Measurements from ENCODE around the gene DNAAF5. TPM values are rescaled to one million over a fixed set of nuclear protein-coding genes. Genes with fewer than 3 reads are reported as not detected.
A peak's percentile ranks its signal among the peaks of the same experiment; 100 is the strongest.

The DNAAF5 gene
- total and polyA plus RNA-seq, 8 donors: 6.7 to 210 (median 22.4) TPM

DNA sequence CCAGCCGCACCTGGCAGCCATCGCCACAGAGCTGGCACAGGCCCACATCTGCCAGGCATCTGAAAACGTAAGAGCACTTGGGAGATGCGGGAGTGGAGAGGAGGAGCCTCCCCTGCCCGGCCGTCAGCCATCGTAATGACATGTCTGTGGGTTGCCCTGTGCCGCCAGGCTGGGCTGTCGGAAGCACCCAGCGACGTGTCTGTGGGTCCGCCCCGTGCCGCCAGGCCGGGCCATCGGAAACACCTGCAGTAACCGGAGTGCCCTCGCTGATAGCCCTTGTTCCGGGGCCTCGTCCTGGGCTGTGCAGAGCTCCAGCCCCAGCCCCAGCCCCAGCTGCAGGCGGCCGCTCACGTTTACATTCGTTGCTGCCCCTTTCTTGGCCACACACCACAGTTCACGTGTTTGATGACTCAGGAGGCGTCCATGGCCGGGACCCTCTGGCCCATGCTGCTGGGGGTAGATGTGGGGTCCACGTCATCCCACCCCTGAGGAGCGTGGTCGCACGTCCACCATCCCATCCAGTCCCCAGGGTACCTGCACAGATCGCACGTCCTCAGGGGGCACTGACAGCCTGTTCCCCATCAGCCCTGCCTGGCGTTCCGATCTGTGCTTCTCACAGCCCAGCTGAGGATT is 30.5 kb downstream of the DNAAF5 start:
- Histone ChIP-seq H3K27me3 (no peaks in the 10 kb centered on the region), H3K36me3 (peaks cover 33 to 94% (median 93%) of the 10 kb centered on the region in 4 donors), H3K27ac (peak overlapping the region in 3 of 5 donors; percentile 44 to 80 (median 74)), H3K4me1 (peaks cover 0 to 39% (median 4%) of the 10 kb centered on the region in 4 donors), H3K9me3 (no peaks in the 10 kb centered on the region), H3K4me3 (no peak overlapping the region)
- 87 to 92% (median 90%) methylated on average over 29 to 35 of the region's 35 CpGs for WGBS, 5 donors
- no peak for DNase-seq
- intact Hi-C loops (cut with DNase I; ENCODE audit: low total_unique reads): no loop called here
- TF ChIP-seq POLR2A (IDR thresholded peaks at IDR 0.05) (no peak), POLR2AphosphoS5 (IDR thresholded peaks at IDR 0.05) (no peak), EP300 (IDR thresholded peaks at IDR 0.05) (no peak), CTCF (IDR thresholded peaks at IDR 0.05) (no peak)

GRCh38 chr7:757741-758163 is 31.3 kb downstream of the DNAAF5 start:
- no peak for DNase-seq
- Histone ChIP-seq H3K4me3 (no peak overlapping the region), H3K9me3 (no peaks in the 10 kb centered on the region), H3K4me1 (peaks cover 0 to 39% (median 4%) of the 10 kb centered on the region in 4 donors), H3K27me3 (no peaks in the 10 kb centered on the region), H3K27ac (peak overlapping the region in 3 of 5 donors; percentile 44 to 80 (median 74)), H3K36me3 (peaks cover 34 to 94% (median 93%) of the 10 kb centered on the region in 4 donors)
- intact Hi-C loops (cut with DNase I; ENCODE audit: low total_unique reads): no loop called here
- 70 to 92% (median 90%) methylated on average over 16 to 19 of the region's 19 CpGs for WGBS, 5 donors
- TF ChIP-seq EP300 (IDR thresholded peaks at IDR 0.05) (no peak), CTCF (IDR thresholded peaks at IDR 0.05) (no peak), POLR2A (IDR thresholded peaks at IDR 0.05) (no peak)

GRCh38 chr7:759569-759968 is 33.1 kb downstream of the DNAAF5 start:
- intact Hi-C loops (cut with DNase I; ENCODE audit: low total_unique reads): no loop called here
- no peak for DNase-seq
- Histone ChIP-seq H3K4me3 (no peak overlapping the region), H3K4me1 (peaks cover 0 to 39% (median 4%) of the 10 kb centered on the region in 4 donors), H3K27me3 (no peaks in the 10 kb centered on the region), H3K36me3 (peaks cover 43 to 96% (median 94%) of the 10 kb centered on the region in 4 donors), H3K27ac (peak overlapping the region in 2 of 5 donors; percentile 33 to 80), H3K9me3 (no peaks in the 10 kb centered on the region)
- 67 to 84% (median 74%) methylated on average over 8 of the region's 8 CpGs for WGBS, 5 donors
- TF ChIP-seq CTCF (IDR thresholded peaks at IDR 0.05): no peak

DNA sequence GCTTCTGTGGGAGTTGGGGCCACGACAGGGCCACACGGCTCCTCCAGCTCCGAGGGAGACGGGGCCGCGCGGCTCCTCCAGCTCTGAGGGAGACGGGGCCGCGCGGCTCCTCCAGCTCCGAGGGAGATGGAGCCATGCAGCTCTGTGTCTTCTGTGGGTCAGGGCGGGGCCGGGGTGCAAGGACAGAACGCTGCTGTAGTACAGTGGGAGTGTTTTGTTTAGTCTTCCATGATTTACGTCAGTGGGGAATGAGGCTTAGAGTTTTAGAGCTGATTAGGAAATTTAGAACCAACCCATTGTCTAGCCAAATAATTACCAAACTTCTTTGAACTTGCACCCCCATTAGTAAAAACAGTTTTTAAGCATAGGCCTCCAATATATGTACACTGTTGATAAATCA is 33.5 kb downstream of the DNAAF5 start:
- WGBS, 5 donors: 71 to 86% (median 78%) methylated on average over 16 of the region's 16 CpGs
- no peak for DNase-seq
- peaks cover 42 to 96% (median 94%) of the 10 kb centered on the region in 4 donors for H3K36me3 ChIP-seq

More for the DNA sequence above, 33.5 kb downstream of the DNAAF5 start:
- Histone ChIP-seq H3K4me3 (no peak overlapping the region), H3K9me3 (no peaks in the 10 kb centered on the region), H3K4me1 (peaks cover 0 to 39% (median 4%) of the 10 kb centered on the region in 4 donors), H3K27ac (peak overlapping the region in 2 of 5 donors; percentile 14 to 33), H3K27me3 (no peaks in the 10 kb centered on the region)
- intact Hi-C loops (cut with DNase I; ENCODE audit: low total_unique reads): no loop called here
- TF ChIP-seq POLR2AphosphoS5 (IDR thresholded peaks at IDR 0.05) (no peak), EP300 (IDR thresholded peaks at IDR 0.05) (no peak), POLR2A (IDR thresholded peaks at IDR 0.05) (no peak), CTCF (IDR thresholded peaks at IDR 0.05) (no peak)
